Omental fat pad (tissue), 4 donors: ENCODE results near the gene RELT. TPM values are rescaled to one million over a fixed set of nuclear protein-coding genes. Genes with fewer than 3 reads are reported as not detected.

Experiments
- ATAC-seq: fragments of 150-250 bp; one replicate; pipeline ENCODE4 v1.9.1; 2016; ENCODE audit warnings: mild to moderate bottlenecking, moderate library complexity; ENCODE audit not compliant: low FRiP score
- DNase-seq: peaks from one replicate; pipeline ENCODE4 v3.0.0-alpha.2; 2019; ENCODE audit warnings: low spot score
- CTCF ChIP-seq, 3 donors: fragments of 450-650 bp; IDR thresholded peaks; one replicate each; pipeline ENCODE4 v1.5.1; 2016 to 2017; ENCODE audit warnings: antibody characterized with exemption in 3 of 3, mild to moderate bottlenecking in 3 of 3, moderate library complexity in 2 of 3
- total RNA-seq, 4 donors: library from RNA; depleted of rRNA; stranded (reverse); fragments of >200 nt; gene quantifications; one replicate each; pipeline ENCODE4 v1.1.0, GENCODE V29; 2016

RELT gene
- total RNA-seq, 4 donors from 2014 or later, result 5.0 to 21.6 (median 9.0) TPM

- ATAC-seq (no peak), DNase-seq (no peak)
- no peak for TF ChIP-seq CTCF (IDR thresholded peaks at IDR 0.05)
These were observed 10.6 kb upstream of the RELT start for GRCh38 chr11:73365352-73366264.

- no peak for DNase-seq
- no peak for TF ChIP-seq CTCF (IDR thresholded peaks at IDR 0.05)
- ATAC-seq, result no peak
These were observed 10.0 kb upstream of the RELT start for GRCh38 chr11:73366265-73366610.

DNA sequence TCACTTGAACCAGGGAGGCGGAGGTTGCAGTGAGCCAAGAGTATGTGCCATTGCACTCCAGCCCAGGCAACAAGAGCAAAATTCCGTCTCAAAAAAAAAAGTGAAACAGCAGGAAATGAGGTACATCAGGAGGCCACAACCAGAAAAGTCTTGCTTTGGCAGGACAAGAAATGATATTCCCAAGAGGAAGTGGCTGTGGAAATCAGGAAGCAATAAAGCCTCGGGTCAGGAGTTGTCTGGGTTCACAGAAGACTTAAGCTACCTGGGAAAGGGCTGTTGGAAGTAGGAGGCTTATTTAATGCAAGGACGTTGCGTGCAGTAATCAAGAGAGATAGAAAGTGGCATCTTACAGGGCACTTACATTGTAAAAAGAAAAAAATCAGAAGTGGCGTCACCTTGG, 9.2 kb upstream of the RELT start:
- ATAC-seq (no peak), DNase-seq (no peak)
- TF ChIP-seq CTCF (IDR thresholded peaks at IDR 0.05), result no peak

- DNase-seq (no peak), ATAC-seq (no peak)
- no peak for TF ChIP-seq CTCF (IDR thresholded peaks at IDR 0.05)
These were observed 8.6 kb upstream of the RELT start for GRCh38 chr11:73367482-73368024.

GRCh38 chr11:73372375-73372993, 3.7 kb upstream of the RELT start:
- ATAC-seq (no peak), DNase-seq (no peak)

GRCh38 chr11:73374151-73374550, 2.0 kb upstream of the RELT start:
- no peak for TF ChIP-seq CTCF (IDR thresholded peaks at IDR 0.05)
- ATAC-seq, result no peak
- no peak for DNase-seq

More at GRCh38 chr11:73372375-73372993, 3.7 kb upstream of the RELT start:
- TF ChIP-seq CTCF (IDR thresholded peaks at IDR 0.05), result no peak
